DMS53 treated with DMSO at 0.1 percent for 48 hours (cell line): ENCODE measurements around the gene POLR3A.

Source experiments
- DNase-seq: peaks from one replicate; lab custom pipeline; 2025; ENCODE audit not compliant: unreplicated experiment; lab: John Stamatoyannopoulos, UW

POLR3A gene

DNA sequence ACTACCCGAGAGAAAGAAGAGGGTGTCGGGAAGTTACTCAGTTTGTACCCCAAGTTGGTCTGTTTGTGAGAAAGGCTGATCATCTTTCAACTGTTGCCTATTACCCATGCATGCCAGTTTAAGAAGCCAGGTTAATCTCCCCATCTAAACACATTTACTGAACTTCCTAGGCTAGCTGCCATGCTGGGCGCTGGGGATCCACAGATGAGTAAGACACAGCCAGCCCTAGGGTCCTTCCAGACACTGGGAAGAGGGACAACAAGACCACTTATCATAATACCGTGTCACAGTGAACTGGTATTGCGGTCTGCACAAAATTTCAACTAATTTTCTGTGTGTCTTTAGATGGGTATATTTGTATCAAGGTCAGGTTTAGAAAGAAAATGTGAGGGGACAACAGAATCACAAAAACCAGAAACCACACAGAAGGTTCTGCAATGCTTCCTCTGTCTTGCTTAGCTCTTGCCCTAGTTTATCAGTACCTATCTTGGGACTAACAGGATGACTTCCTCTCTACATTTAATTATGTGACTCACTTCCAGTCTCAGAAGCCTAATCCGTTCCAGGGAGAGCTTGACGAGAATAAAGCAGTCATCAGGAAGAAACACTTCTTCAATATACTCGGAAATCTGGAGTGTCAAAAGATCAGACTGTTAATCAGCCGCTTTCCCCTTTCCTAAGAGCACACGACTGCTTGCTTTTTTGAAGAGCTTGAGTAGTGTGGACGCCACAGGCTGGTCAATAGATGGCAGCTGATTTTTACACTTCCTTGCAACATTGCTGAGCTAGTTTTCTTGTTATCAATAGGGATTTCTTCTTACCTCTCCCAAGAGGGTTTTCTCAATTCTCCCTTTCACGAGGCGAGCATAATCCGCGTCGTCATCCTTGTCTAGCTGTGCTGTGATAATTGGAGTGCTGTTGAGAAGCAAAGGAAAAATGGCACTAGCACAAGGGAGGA lies 45.7 kb downstream of the POLR3A start:
- no peak for DNase-seq

GRCh38 chr10:77981281-77981680 lies 48.0 kb downstream of the POLR3A start:
- DNase-seq = no peak

DNA sequence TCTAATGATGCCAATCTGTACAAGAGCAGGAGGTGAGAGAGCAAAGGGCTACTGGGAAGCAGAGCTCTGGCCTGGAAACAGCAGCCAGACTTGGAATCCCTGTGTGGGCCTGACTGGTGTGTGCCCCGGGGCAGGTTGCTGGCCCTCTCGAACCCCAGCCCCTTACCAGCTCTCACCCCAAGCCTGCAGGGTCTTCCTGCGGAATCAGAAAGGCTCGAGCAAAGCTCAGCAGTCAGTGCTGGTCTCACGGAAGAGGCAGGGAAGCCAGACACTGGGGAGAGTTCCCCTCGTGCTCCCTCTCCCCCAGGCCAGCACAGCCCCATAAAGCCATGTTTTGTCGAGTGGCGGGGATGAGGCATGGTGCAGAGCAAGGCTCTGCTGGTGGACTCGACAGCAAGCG lies 50.1 kb downstream of the POLR3A start:
- DNase-seq = no peak

GRCh38 chr10:77978360-77978759 lies 51.0 kb downstream of the POLR3A start:
- DNase-seq = no peak

GRCh38 chr10:77977934-77978333 lies 51.4 kb downstream of the POLR3A start:
- DNase-seq = no peak

DNA sequence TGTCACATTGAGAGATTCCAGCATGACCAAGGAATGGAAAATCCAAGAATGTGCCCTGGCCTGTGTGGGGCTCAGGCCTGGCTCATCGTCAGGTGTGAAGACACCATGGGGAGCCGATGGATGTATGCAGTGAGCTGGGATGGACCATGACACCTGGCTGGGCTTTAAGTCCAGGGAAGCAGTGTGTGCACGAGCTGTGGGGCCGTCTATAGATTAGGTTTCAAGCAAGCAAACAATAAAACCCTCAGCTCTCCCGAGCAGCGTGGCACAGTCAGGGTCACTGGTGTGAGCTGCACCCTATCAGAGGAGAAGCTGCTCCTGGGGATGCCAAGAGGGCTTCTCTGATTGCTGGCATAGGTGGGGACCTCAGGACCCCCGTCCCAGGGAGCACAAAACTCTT lies 52.3 kb downstream of the POLR3A start:
- DNase-seq = no peak

GRCh38 chr10:77975086-77975666 lies 54.1 kb downstream of the POLR3A start:
- DNase-seq = no peak

- no peak for DNase-seq
Observed at GRCh38 chr10:77974396-77975074, 54.8 kb downstream of the POLR3A start.

- no peak for DNase-seq
Observed at GRCh38 chr10:77973276-77973675, 56.0 kb downstream of the POLR3A start.

DNA sequence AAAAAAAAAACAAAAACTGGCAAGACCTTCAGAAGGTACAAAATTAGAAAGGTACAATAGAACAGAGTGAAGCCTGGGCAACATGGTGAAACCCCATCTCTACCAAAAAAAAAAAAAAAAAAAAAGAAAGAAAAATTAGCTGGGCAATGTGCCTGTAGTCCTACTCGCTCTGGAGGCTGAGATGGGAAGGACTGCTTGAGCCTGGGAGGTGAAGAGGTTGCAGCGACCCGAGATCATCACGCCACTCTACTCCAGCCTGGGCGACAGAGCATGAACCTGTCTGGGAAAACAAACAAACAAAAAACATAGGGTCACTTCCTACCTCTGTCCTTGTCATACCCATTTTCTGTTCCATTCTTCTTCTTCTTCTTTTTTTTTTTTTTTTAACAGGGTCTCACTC lies 57.2 kb downstream of the POLR3A start:
- peak; percentile 6 for DNase-seq

- no peak for DNase-seq
Observed at GRCh38 chr10:77971804-77972144, 57.5 kb downstream of the POLR3A start.

- DNase-seq = peak; percentile 34
Observed at GRCh38 chr10:77970869-77971803, 58.2 kb downstream of the POLR3A start.

GRCh38 chr10:77969114-77969513 lies 60.2 kb downstream of the POLR3A start:
- DNase-seq = no peak

DNA sequence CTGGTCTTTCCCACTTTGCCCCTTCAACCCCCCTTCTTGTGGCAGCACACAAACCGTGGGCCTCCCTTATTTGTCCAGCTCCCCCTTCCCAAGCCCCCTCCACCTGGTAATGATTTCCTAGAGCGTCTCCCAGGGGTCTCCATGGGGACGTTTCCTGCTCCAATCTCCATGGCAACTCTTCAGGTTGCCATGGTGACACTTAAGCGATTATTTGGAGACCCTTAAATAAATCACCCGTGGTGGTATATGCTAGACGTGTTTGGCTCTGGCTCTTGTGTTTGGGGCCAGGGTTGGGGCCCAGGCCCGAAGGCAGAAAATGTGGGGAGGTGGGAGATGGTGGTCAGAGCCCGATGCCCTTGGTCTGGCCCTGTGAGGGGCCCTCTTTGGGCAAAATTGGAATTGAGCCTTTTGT lies 61.7 kb downstream of the POLR3A start:
- no peak for DNase-seq

DNA sequence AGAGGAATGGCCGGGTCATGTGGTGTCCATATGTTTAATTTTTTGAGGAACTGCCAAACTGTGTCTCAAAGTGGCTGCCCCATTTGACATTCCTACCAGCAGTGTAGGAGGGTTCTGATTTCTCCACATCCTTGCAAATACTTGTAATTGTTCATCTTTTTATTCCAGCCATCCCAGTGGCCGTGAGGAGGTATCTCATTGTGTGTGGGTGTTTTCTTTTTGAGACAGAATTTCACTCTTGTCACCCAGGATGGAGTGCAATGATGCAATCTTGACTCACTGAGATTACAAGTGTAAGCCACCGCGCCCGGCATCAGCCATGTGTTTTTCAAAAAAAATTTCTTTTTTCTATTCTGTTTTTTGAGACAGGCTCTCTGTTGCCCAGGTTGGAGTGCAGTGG lies 64.0 kb downstream of the POLR3A start:
- no peak for DNase-seq

DNA sequence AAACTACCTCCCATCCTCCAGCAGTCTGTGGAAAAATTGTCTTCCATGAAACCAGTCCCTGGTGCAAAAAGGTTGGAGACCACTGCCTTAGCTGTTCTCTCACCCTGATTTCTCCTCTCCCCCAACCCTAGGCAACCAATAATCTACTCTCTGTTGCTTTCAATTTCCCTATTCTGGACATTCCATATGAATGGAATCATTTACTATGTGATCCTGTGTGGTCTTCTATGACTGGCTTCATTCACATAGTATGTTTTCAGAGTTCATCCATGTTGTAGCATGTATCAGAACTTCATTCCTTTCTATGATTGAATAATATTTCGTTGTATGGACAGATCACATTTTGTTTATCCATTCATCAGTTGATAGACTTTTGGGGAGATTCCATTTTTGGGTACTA lies 64.5 kb downstream of the POLR3A start:
- no peak for DNase-seq

GRCh38 chr10:77963901-77964300 lies 65.4 kb downstream of the POLR3A start:
- DNase-seq = no peak

GRCh38 chr10:77962350-77963146 lies 66.8 kb downstream of the POLR3A start:
- DNase-seq = no peak

DNA sequence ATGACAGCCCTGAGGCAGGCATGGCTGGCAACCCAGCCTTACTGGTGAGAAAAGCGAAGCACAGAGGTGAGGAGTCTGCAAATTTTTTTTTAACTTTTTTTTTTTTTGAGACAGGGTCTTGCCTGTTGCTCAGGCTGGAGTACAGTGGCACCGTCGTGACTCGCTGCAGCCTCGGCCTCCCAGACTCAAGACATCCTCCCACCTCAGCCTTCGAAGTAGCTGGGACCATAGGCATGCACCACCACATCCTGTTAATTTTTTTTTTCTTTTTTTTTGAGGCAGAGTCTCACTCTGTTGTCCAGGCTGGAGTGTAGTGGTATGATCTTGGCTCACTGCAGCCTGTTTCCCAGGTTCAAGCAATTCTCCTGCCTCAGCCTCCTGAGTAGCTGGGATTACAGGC lies 67.6 kb downstream of the POLR3A start:
- DNase-seq = no peak

GRCh38 chr10:77960829-77961329 lies 68.4 kb downstream of the POLR3A start:
- no peak for DNase-seq
